Mesendoderm (in vitro differentiated cells): ENCODE results near the gene MTREX.

Source experiments
- DNase-seq: peaks from one replicate; pipeline ENCODE4 v3.0.0; 2013
- H2AK5ac ChIP-seq: 2 replicates; pipeline ENCODE4 v1.6.1; 2013; ENCODE audit warnings: low read length, inconsistent platforms
- H2BK120ac ChIP-seq: 2 replicates; pipeline ENCODE4 v1.6.1; 2013; ENCODE audit warnings: low read depth, mild to moderate bottlenecking, low read length, moderate library complexity, mixed read lengths
- H2BK15ac ChIP-seq: replicated peaks from 2 replicates; pipeline ENCODE4 v1.6.1; 2013; ENCODE audit warnings: low read depth, mild to moderate bottlenecking, moderate library complexity
- H2BK5ac ChIP-seq: 2 replicates; pipeline ENCODE4 v1.6.1; 2013; ENCODE audit warnings: low read length, inconsistent platforms
- H3K18ac ChIP-seq: 2 replicates; pipeline ENCODE4 v1.6.1; 2013; ENCODE audit warnings: mild to moderate bottlenecking, low read length, mixed read lengths
- H3K23ac ChIP-seq: one replicate; pipeline ENCODE4 v1.6.1; 2013; ENCODE audit warnings: low read length
- H3K27ac ChIP-seq: 2 replicates; pipeline ENCODE4 v1.5.1; 2013; ENCODE audit warnings: low read depth, mild to moderate bottlenecking, inconsistent platforms, low read length, moderate library complexity
- H3K27me3 ChIP-seq: 2 replicates; pipeline ENCODE4 v1.6.1; 2013; ENCODE audit warnings: low read length, control low read depth, mild to moderate bottlenecking, inconsistent platforms; ENCODE audit not compliant: insufficient read depth, poor library complexity
- H3K36me3 ChIP-seq: 2 replicates; pipeline ENCODE4 v1.6.1; 2013; ENCODE audit warnings: low read length, inconsistent platforms; ENCODE audit not compliant: control insufficient read depth, insufficient read depth
- H3K4ac ChIP-seq: one replicate; pipeline ENCODE4 v1.6.1; 2013; ENCODE audit warnings: low read depth, mild to moderate bottlenecking, low read length, moderate library complexity
- H3K4me1 ChIP-seq: 2 replicates; pipeline ENCODE4 v1.6.1; 2013; ENCODE audit warnings: low read depth, low read length, inconsistent platforms; ENCODE audit not compliant: control insufficient read depth
- H3K4me2 ChIP-seq: 2 replicates; pipeline ENCODE4 v1.6.1; 2013; ENCODE audit warnings: low read length
- H3K4me3 ChIP-seq: 2 replicates; pipeline ENCODE4 v1.5.1; 2013; ENCODE audit warnings: mild to moderate bottlenecking, low read length
- H3K56ac ChIP-seq: one replicate; pipeline ENCODE4 v1.6.1; 2013; ENCODE audit warnings: low read length
- H3K79me1 ChIP-seq: 2 replicates; pipeline ENCODE4 v1.6.1; 2013; ENCODE audit warnings: low read length, inconsistent platforms
- H3K79me2 ChIP-seq: 2 replicates; pipeline ENCODE4 v1.6.1; 2013; ENCODE audit warnings: mild to moderate bottlenecking, low read length; ENCODE audit not compliant: control insufficient read depth, insufficient read depth
- H3K9ac ChIP-seq: 2 replicates; pipeline ENCODE4 v1.6.1; 2013; ENCODE audit warnings: low read length, inconsistent platforms
- H4K5ac ChIP-seq: one replicate; pipeline ENCODE4 v1.6.1; 2013; ENCODE audit warnings: low read length
- H4K8ac ChIP-seq: one replicate; pipeline ENCODE4 v1.6.1; 2013; ENCODE audit warnings: low read depth, mild to moderate bottlenecking, control low read depth, low read length, moderate library complexity
- WGBS: extraction: QIAGEN DNeasy Blood & Tissue Kit; methylation state at CpG from one replicate; pipeline ENCODE4 v1.1.7; 2013; ENCODE audit warnings: low lambda C conversion rate, missing lambda C conversion rate; ENCODE audit not compliant: insufficient coverage; ENCODE audit errors: extremely low coverage; 5-methylcytosine and 5-hydroxymethylcytosine counted together

MTREX gene

DNA sequence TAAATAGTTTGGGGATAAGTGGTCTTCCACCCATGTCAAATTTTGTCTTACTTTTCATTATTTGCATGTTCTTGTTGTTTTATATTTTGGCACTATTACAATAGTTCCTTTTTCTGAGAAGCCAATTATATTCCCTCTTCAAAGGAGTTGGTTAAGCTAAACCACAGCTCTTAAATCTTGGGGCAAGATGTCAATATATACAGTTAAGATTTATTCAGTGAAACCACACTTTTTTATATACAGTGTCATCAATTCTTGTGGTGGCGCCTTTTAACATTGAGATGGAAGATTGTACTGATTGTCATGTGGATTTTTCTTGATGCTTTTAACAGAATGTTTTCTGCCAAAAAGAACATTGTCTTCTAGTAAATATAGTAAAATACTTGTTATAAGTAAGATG lies 104.1 kb downstream of the MTREX start:
- Histone ChIP-seq H3K56ac (no peak overlapping the region), H3K27ac (no peak overlapping the region), H4K8ac (no peak overlapping the region), H2BK15ac (no peak overlapping the region), H3K4me2 (no peak overlapping the region), H3K27me3 (no peaks in the 10 kb centered on the region), H2BK5ac (no peak overlapping the region), H3K9ac (no peak overlapping the region), H2BK120ac (no peak overlapping the region), H3K4ac (no peak overlapping the region), H3K79me1 (no peaks in the 10 kb centered on the region), H4K5ac (no peak overlapping the region), H3K79me2 (no peaks in the 10 kb centered on the region), H3K4me3 (no peak overlapping the region), H2AK5ac (no peak overlapping the region), H3K18ac (no peak overlapping the region), H3K4me1 (no peaks in the 10 kb centered on the region), H3K23ac (no peak overlapping the region), H3K36me3 (no peaks in the 10 kb centered on the region)
- WGBS: no CpG with 5 or more reads among the region's 1 CpG
- no peak for DNase-seq

DNA sequence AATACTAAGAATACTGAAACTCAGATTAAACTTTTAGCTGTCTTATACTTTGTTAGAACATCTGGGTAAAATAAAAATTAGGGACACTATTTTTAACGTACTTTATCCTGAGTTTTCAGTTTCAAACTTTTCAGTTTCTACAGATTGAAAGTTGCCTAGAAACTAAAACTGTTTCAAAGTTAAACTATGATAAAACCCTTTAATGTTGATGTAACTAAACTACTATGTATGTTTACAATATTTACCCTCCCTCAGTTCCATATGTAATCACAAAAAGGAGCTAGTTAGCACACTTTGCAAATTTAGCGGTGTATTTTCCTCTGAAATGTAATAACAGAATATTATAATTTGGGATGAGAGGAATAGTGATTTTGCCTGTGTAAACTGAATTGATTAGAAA lies 105.9 kb downstream of the MTREX start:
- Histone ChIP-seq H3K4me1 (no peaks in the 10 kb centered on the region), H2BK120ac (no peak overlapping the region), H2BK5ac (no peak overlapping the region), H3K18ac (no peak overlapping the region), H3K79me1 (no peaks in the 10 kb centered on the region), H3K27ac (no peak overlapping the region), H3K9ac (no peak overlapping the region), H4K5ac (no peak overlapping the region), H3K4ac (no peak overlapping the region), H2AK5ac (no peak overlapping the region), H3K23ac (no peak overlapping the region), H3K36me3 (no peaks in the 10 kb centered on the region), H3K79me2 (no peaks in the 10 kb centered on the region), H3K56ac (no peak overlapping the region), H3K4me3 (no peak overlapping the region), H3K27me3 (no peaks in the 10 kb centered on the region), H2BK15ac (no peak overlapping the region), H4K8ac (no peak overlapping the region), H3K4me2 (no peak overlapping the region)
- no CpG with 5 or more reads among the region's 2 CpGs for WGBS
- no peak for DNase-seq

DNA sequence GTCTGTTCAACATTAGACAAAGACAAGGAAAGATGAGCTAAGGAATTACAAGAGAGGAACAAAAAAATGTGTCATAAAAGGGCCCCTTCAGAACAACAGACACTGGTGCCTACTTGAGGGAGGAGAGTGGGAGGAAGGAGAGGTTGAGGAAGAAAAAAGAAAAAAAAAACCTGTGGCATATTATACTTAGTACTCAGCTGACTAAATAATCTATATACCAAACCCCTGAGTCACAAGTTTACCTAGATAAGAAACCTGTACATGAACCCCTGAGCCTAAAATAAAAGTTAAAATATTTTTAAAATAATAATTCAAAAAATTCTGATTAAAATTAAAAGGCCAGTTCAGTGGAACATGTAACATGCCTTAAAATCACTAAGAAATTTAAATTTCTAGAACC lies 107.3 kb downstream of the MTREX start:
- Histone ChIP-seq H3K4ac (no peak overlapping the region), H3K4me3 (no peak overlapping the region), H4K8ac (no peak overlapping the region), H3K27me3 (no peaks in the 10 kb centered on the region), H3K4me1 (no peaks in the 10 kb centered on the region), H3K79me1 (no peaks in the 10 kb centered on the region), H4K5ac (no peak overlapping the region), H3K56ac (no peak overlapping the region), H3K23ac (no peak overlapping the region), H3K9ac (no peak overlapping the region), H3K36me3 (no peaks in the 10 kb centered on the region), H2BK15ac (no peak overlapping the region), H2BK5ac (no peak overlapping the region), H2AK5ac (no peak overlapping the region), H3K4me2 (no peak overlapping the region), H2BK120ac (no peak overlapping the region), H3K79me2 (no peaks in the 10 kb centered on the region), H3K27ac (no peak overlapping the region), H3K18ac (no peak overlapping the region)
- DNase-seq: no peak

GRCh38 chr5:55416306-55416705 lies 108.5 kb downstream of the MTREX start:
- H3K36me3 ChIP-seq: no peaks in the 10 kb centered on the region
- no peaks in the 10 kb centered on the region for H3K27me3 ChIP-seq
- no peak for DNase-seq
- no peaks in the 10 kb centered on the region for H3K4me1 ChIP-seq
- H3K56ac ChIP-seq: no peak overlapping the region
- H3K9ac ChIP-seq: no peak overlapping the region
- no peak overlapping the region for H4K8ac ChIP-seq
- no peak overlapping the region for H3K18ac ChIP-seq
- H2BK120ac ChIP-seq: no peak overlapping the region
- H2BK15ac ChIP-seq: no peak overlapping the region
- no peak overlapping the region for H2AK5ac ChIP-seq
- H3K4ac ChIP-seq: no peak overlapping the region
- no peak overlapping the region for H3K4me2 ChIP-seq
- no peaks in the 10 kb centered on the region for H3K79me1 ChIP-seq
- H3K4me3 ChIP-seq: no peak overlapping the region
- H3K79me2 ChIP-seq: no peaks in the 10 kb centered on the region
- H2BK5ac ChIP-seq: no peak overlapping the region
- no peak overlapping the region for H3K27ac ChIP-seq
- H3K23ac ChIP-seq: no peak overlapping the region
- H4K5ac ChIP-seq: no peak overlapping the region

GRCh38 chr5:55418994-55419968 lies 111.5 kb downstream of the MTREX start:
- Histone ChIP-seq H3K4me3 (no peak overlapping the region), H4K5ac (no peak overlapping the region), H3K27ac (no peak overlapping the region), H3K56ac (no peak overlapping the region), H3K9ac (no peak overlapping the region), H2BK120ac (no peak overlapping the region), H3K18ac (no peak overlapping the region), H2BK5ac (no peak overlapping the region), H2AK5ac (no peak overlapping the region), H3K79me1 (peaks cover 2% of the 10 kb centered on the region), H3K4ac (no peak overlapping the region), H3K79me2 (no peaks in the 10 kb centered on the region), H2BK15ac (no peak overlapping the region), H3K27me3 (no peaks in the 10 kb centered on the region), H4K8ac (no peak overlapping the region), H3K4me2 (no peak overlapping the region), H3K36me3 (peaks cover 7% of the 10 kb centered on the region), H3K23ac (no peak overlapping the region), H3K4me1 (no peaks in the 10 kb centered on the region)
- peak; percentile 69 for DNase-seq

- H3K79me2 ChIP-seq: no peaks in the 10 kb centered on the region
- no peak overlapping the region for H3K18ac ChIP-seq
- no peak overlapping the region for H4K8ac ChIP-seq
- peaks cover 2% of the 10 kb centered on the region for H3K79me1 ChIP-seq
- no peak for DNase-seq
- H2AK5ac ChIP-seq: no peak overlapping the region
- no peak overlapping the region for H3K56ac ChIP-seq
- H3K4ac ChIP-seq: no peak overlapping the region
- no peak overlapping the region for H2BK120ac ChIP-seq
- H3K4me3 ChIP-seq: no peak overlapping the region
- no peaks in the 10 kb centered on the region for H3K27me3 ChIP-seq
- H3K9ac ChIP-seq: no peak overlapping the region
- no peaks in the 10 kb centered on the region for H3K4me1 ChIP-seq
- no peak overlapping the region for H3K27ac ChIP-seq
- WGBS: no CpG with 5 or more reads among the region's 4 CpGs
- no peak overlapping the region for H4K5ac ChIP-seq
- H3K23ac ChIP-seq: no peak overlapping the region
- H3K36me3 ChIP-seq: peaks cover 11% of the 10 kb centered on the region
- no peak overlapping the region for H2BK15ac ChIP-seq
- no peak overlapping the region for H2BK5ac ChIP-seq
- no peak overlapping the region for H3K4me2 ChIP-seq
These were observed 113.3 kb downstream of the MTREX start for GRCh38 chr5:55421074-55421529.
